Subcutaneous adipose tissue (tissue), 4 donors: Measurements from ENCODE around the gene RHBG. TPM values are rescaled to one million over a fixed set of nuclear protein-coding genes. Genes with fewer than 3 reads are reported as not detected.

Experiments used
- CTCF ChIP-seq: fragments of 450-650 bp; IDR thresholded peaks from one replicate; pipeline ENCODE4 v1.5.1; 2016; ENCODE audit warnings: low read depth, mild to moderate bottlenecking, control low read depth, antibody characterized with exemption, moderate library complexity
- total RNA-seq, 4 donors: library from RNA; depleted of rRNA; stranded (reverse); fragments of >200 nt; gene quantifications; one replicate each; pipeline ENCODE4 v1.1.0, GENCODE V29; 2016

Gene RHBG
- total RNA-seq, 4 donors from 2014 or later = not detected

GRCh38 chr1:156368157-156368658 lies 803 bp upstream of the RHBG start:
- no peak for TF ChIP-seq CTCF

- no peak for TF ChIP-seq CTCF
Observed at GRCh38 chr1:156371553-156372264, 2.7 kb downstream of the RHBG start.

GRCh38 chr1:156372265-156372586 lies 3.2 kb downstream of the RHBG start:
- no peak for TF ChIP-seq CTCF

- TF ChIP-seq CTCF = no peak
Observed at GRCh38 chr1:156372876-156373275, 3.9 kb downstream of the RHBG start.

GRCh38 chr1:156373546-156373945 lies 4.5 kb downstream of the RHBG start:
- no peak for TF ChIP-seq CTCF

- TF ChIP-seq CTCF = no peak
Observed at GRCh38 chr1:156376146-156376545, 7.1 kb downstream of the RHBG start.

GRCh38 chr1:156376958-156377919 lies 8.2 kb downstream of the RHBG start:
- no peak for TF ChIP-seq CTCF
